Ovary (tissue), 3 donors: ENCODE results near the gene ADISSP.

Experiments
- EP300 ChIP-seq: sonication (generic); formaldehyde crosslinking; IDR thresholded peaks from one replicate; pipeline ENCODE4 v1.6.1; 2017; ENCODE audit warnings: antibody characterized with exemption
- POLR2A ChIP-seq: fragments of 450-650 bp; IDR thresholded peaks from one replicate; pipeline ENCODE4 v1.6.1; 2017; ENCODE audit warnings: antibody characterized with exemption, mild to moderate bottlenecking, moderate library complexity
- TF ChIP-seq, protein P1 (sequence below), 3 donors: fragments of 450-650 bp in 2 of 3; fragments of 200-600 bp in 1 of 3; IDR thresholded peaks; one replicate each; pipeline versions ENCODE4 v1.5.1 to v1.8.0; 2016 to 2022; ENCODE audit warnings: antibody characterized with exemption in 3 of 3, mild to moderate bottlenecking in 1 of 3
- donor health status: DM: no; HTN: no; CAD: no.

DNA sequence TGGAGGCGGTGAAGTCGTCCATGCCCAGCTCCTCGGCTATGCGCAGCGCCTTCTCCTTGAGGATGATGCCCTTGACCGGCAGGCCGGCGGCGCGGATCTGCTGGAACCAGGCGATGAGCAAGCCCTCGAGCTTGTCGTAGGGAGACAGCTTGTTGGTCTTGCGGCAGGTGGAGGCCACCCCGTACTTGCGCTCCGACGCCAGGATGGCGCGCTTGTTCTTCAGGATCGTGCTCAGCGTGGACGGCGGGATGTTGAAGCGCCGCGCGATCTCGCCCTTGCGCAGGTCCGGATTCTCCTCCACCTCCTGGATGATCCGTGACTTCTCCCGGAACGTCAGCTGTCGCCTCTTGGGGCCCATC is 18.6 kb upstream of the ADISSP start:
- no peak for TF ChIP-seq POLR2A
- TF ChIP-seq, protein P1, sequence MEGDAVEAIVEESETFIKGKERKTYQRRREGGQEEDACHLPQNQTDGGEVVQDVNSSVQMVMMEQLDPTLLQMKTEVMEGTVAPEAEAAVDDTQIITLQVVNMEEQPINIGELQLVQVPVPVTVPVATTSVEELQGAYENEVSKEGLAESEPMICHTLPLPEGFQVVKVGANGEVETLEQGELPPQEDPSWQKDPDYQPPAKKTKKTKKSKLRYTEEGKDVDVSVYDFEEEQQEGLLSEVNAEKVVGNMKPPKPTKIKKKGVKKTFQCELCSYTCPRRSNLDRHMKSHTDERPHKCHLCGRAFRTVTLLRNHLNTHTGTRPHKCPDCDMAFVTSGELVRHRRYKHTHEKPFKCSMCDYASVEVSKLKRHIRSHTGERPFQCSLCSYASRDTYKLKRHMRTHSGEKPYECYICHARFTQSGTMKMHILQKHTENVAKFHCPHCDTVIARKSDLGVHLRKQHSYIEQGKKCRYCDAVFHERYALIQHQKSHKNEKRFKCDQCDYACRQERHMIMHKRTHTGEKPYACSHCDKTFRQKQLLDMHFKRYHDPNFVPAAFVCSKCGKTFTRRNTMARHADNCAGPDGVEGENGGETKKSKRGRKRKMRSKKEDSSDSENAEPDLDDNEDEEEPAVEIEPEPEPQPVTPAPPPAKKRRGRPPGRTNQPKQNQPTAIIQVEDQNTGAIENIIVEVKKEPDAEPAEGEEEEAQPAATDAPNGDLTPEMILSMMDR (IDR thresholded peaks at IDR 0.05) = no peak
- no peak for TF ChIP-seq EP300
